Kidney (tissue), 14 donors: ENCODE measurements around the gene MEOX1. TPM values are rescaled to one million over a fixed set of nuclear protein-coding genes. Genes with fewer than 3 reads are reported as not detected.
A peak's percentile ranks its signal among the peaks of the same experiment; 100 is the strongest.

ENCODE experiments used
- DNase-seq, 5 donors: peaks; one replicate each; pipeline ENCODE4 v3.0.0-alpha.2; 2013 to 2020
- FAIRE-seq: peaks from 2 replicates; lab custom pipeline; 2012; peaks lifted over from hg19 to GRCh38; lab: Jason Lieb, UNC
- H3K27ac ChIP-seq, 2 donors: one replicate each; pipeline ENCODE4 v1.7.0; 2013; ENCODE audit warnings: low read depth in 2 of 2, low read length in 2 of 2, inconsistent platforms in 1 of 2
- H3K27me3 ChIP-seq: one replicate; pipeline ENCODE4 v1.7.1; 2013; ENCODE audit warnings: low read length, inconsistent platforms; ENCODE audit not compliant: control insufficient read depth, insufficient read depth
- H3K36me3 ChIP-seq, 3 donors: one replicate each; pipeline versions ENCODE4 v1.7.0 to v1.7.1; 2013; ENCODE audit warnings: low read length in 3 of 3, control low read depth in 1 of 3, inconsistent platforms in 1 of 3; ENCODE audit not compliant: insufficient read depth in 3 of 3, control insufficient read depth in 2 of 3
- H3K4me1 ChIP-seq, 3 donors: one replicate each; pipeline versions ENCODE4 v1.7.0 to v1.7.1; 2013; ENCODE audit warnings: low read length in 3 of 3, inconsistent platforms in 1 of 3, low read depth in 1 of 3; ENCODE audit not compliant: control insufficient read depth in 2 of 3, insufficient read depth in 2 of 3
- H3K4me3 ChIP-seq, 3 donors: one replicate each; pipeline versions ENCODE4 v1.7.0 to v1.8.1; 2013; ENCODE audit warnings: low read length in 3 of 3, control low read depth in 1 of 3, inconsistent platforms in 1 of 3
- H3K9ac ChIP-seq, 3 donors: one replicate each; pipeline versions ENCODE4 v1.7.0 to v1.7.1; 2013; ENCODE audit warnings: low read length in 3 of 3, control low read depth in 1 of 3, inconsistent platforms in 1 of 3
- H3K9me3 ChIP-seq, 3 donors: one replicate each; pipeline versions ENCODE4 v1.7.0 to v1.7.1; 2013; ENCODE audit warnings: low read length in 3 of 3, control low read depth in 1 of 3, inconsistent platforms in 1 of 3; ENCODE audit not compliant: control insufficient read depth in 2 of 3, insufficient read depth in 1 of 3
- intact Hi-C: fragments of 100-400 bp; cut with DNase I; formaldehyde crosslinking; loops from one replicate; pipeline ENCODE4 v1.11.1; 2022
- polyA plus RNA-seq: library from polyadenylated mRNA; stranded (reverse); fragments of 350-450 nt; fragmentation: Illumina TruSeq; extraction: RNeasy Lipid Tissue Mini Kit (QIAGEN cat#74804); gene quantifications from one replicate; pipeline ENCODE4 v1.2.3, GENCODE V29; 2014; ENCODE audit warnings: low read depth, low replicate concordance; ENCODE audit not compliant: insufficient read depth
- total RNA-seq: library from RNA; stranded (reverse); fragmentation: NEBNext Ultra II Directional; extraction: Animal tissue kit (Norgen Biotek cat#: 25700); gene quantifications from one replicate; pipeline ENCODE4 v1.2.1, GENCODE V29; 2021
- TF ChIP-seq, protein P1 (sequence below): IDR thresholded peaks from 3 replicates; pipeline ENCODE4 v1.5.1; 2012; ENCODE audit warnings: mild to moderate bottlenecking, moderate library complexity, borderline replicate concordance; ENCODE audit not compliant: insufficient read depth; ENCODE audit errors: extremely low read depth
- donor health status: control.
- donor health status: control.
- donor health status: control.
- donor health status: control.
- donor health status: control.
- donor health status: DM: yes; HTN: yes; CAD: no.
- donor health status: Normal renal cell carcinoma (clear cell type).

Gene MEOX1
- total and polyA plus RNA-seq, 2 donors from 2014 or later: 1.4 TPM; not detected in 1

- Histone ChIP-seq H3K4me3 (no peak overlapping the region), H3K27me3 (no peaks in the 10 kb centered on the region), H3K36me3 (no peaks in the 10 kb centered on the region), H3K4me1 (no peaks in the 10 kb centered on the region), H3K27ac (no peak overlapping the region), H3K9me3 (no peaks in the 10 kb centered on the region), H3K9ac (no peak overlapping the region)
- intact Hi-C loops: no loop called here
- peak in 1 of 5 donors; percentile 47 for DNase-seq
- TF ChIP-seq, protein P1, sequence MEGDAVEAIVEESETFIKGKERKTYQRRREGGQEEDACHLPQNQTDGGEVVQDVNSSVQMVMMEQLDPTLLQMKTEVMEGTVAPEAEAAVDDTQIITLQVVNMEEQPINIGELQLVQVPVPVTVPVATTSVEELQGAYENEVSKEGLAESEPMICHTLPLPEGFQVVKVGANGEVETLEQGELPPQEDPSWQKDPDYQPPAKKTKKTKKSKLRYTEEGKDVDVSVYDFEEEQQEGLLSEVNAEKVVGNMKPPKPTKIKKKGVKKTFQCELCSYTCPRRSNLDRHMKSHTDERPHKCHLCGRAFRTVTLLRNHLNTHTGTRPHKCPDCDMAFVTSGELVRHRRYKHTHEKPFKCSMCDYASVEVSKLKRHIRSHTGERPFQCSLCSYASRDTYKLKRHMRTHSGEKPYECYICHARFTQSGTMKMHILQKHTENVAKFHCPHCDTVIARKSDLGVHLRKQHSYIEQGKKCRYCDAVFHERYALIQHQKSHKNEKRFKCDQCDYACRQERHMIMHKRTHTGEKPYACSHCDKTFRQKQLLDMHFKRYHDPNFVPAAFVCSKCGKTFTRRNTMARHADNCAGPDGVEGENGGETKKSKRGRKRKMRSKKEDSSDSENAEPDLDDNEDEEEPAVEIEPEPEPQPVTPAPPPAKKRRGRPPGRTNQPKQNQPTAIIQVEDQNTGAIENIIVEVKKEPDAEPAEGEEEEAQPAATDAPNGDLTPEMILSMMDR: no peak
- no peak for FAIRE-seq
These were observed 60.3 kb downstream of the MEOX1 start for GRCh38 chr17:43601280-43602039.

DNA sequence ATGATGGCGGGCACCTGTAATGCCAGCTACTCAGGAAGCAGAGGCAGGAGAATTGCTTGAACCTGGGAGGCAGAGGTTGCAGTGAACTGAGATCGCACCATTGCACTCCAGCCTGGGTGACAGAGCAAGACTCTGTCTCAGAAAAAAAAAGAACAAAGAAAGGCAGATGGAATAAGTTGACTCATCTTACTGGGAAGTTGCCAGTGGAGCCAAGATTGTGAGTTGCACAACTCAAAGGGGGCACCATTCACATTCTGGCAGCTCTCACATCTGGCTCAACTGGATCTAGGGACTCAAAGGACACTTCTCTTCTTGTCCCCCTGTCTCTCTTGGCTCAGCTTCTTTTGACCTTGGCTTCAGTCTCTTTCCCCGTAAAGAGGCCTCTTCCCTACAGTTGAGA, 61.9 kb downstream of the MEOX1 start:
- Histone ChIP-seq H3K4me1 (no peaks in the 10 kb centered on the region), H3K27me3 (no peaks in the 10 kb centered on the region), H3K4me3 (no peak overlapping the region), H3K36me3 (no peaks in the 10 kb centered on the region), H3K27ac (no peak overlapping the region), H3K9ac (no peak overlapping the region), H3K9me3 (no peaks in the 10 kb centered on the region)
- TF ChIP-seq, protein P1: no peak
- intact Hi-C loops: no loop called here
- FAIRE-seq: no peak
- DNase-seq: no peak

DNA sequence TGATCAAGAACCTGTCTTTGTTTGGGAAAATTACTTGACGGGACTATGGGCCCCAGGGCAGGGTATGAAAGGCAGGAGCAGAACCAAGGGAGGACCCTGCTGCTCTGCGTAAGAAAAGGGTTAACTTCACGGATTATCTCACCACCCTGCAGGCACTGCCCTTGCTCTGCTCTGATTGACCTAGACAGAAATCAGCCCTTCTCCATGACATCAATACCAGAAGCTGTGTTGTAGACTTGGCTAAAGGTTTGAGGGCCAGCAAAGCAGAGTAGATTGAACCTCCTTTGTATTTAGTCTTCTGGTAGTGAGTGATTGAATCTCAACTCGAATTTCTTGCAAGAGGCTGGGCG, 62.7 kb downstream of the MEOX1 start:
- no peak overlapping the region for H3K27ac ChIP-seq
- H3K4me3 ChIP-seq: no peak overlapping the region
- no peak for FAIRE-seq
- no peaks in the 10 kb centered on the region for H3K4me1 ChIP-seq
- TF ChIP-seq, protein P1: no peak
- H3K27me3 ChIP-seq: no peaks in the 10 kb centered on the region
- no peaks in the 10 kb centered on the region for H3K9me3 ChIP-seq
- no peak for DNase-seq
- no peak overlapping the region for H3K9ac ChIP-seq
- intact Hi-C loops: no loop called here
- no peaks in the 10 kb centered on the region for H3K36me3 ChIP-seq
